Prostate gland (tissue), 2 donors: ENCODE measurements around the gene ZNF2. TPM values are rescaled to one million over a fixed set of nuclear protein-coding genes. Genes with fewer than 3 reads are reported as not detected.

ENCODE experiments used
- DNase-seq: peaks from one replicate; pipeline ENCODE4 v3.0.0-alpha.2; 2019; ENCODE audit warnings: low spot score
- H3K27ac ChIP-seq, 2 donors: fragments of 200-600 bp; sonication (generic); 2 replicates each; pipeline ENCODE4 v1.5.1; 2017 to 2019
- H3K27me3 ChIP-seq: fragments of 200-600 bp; sonication (generic); replicated peaks from 2 replicates; pipeline ENCODE4 v1.5.1; 2019; ENCODE audit not compliant: insufficient read depth
- H3K36me3 ChIP-seq, 2 donors: fragments of 200-600 bp; sonication (generic); 1 replicate in 1 of 2; 2 replicates in 1 of 2; pipeline versions ENCODE4 v1.5.1 to v1.8.1; 2017 to 2019
- H3K4me1 ChIP-seq: fragments of 200-600 bp; sonication (generic); replicated peaks from 2 replicates; pipeline ENCODE4 v1.5.1; 2019
- H3K4me3 ChIP-seq, 2 donors: fragments of 200-600 bp; sonication (generic); 2 replicates each; pipeline ENCODE4 v1.5.1; 2017 to 2019
- H3K9me3 ChIP-seq: fragments of 200-600 bp; sonication (generic); 2 replicates; pipeline ENCODE4 v1.5.1; 2017
- CTCF ChIP-seq, 4 experiments: fragments of 200-600 bp in 2 of 4; fragments of 450-650 bp in 2 of 4; sonication (generic) in 2 of 4; IDR thresholded peaks; 1 replicate in 3 of 4; 2 replicates in 1 of 4; pipeline ENCODE4 v1.5.1; 2016 to 2019; ENCODE audit warnings: antibody characterized with exemption in 4 of 4, mild to moderate bottlenecking in 2 of 4, moderate library complexity in 2 of 4
- POLR2A ChIP-seq: fragments of 450-650 bp; IDR thresholded peaks from one replicate; pipeline ENCODE4 v1.6.1; 2016; ENCODE audit warnings: antibody characterized with exemption, mild to moderate bottlenecking
- POLR2AphosphoS5 ChIP-seq: sonication (generic); formaldehyde crosslinking; IDR thresholded peaks from one replicate; pipeline ENCODE4 v1.6.1; 2017; ENCODE audit warnings: antibody characterized with exemption
- WGBS: methylation state at CpG from one replicate; pipeline ENCODE4 v1.1.5; 2018; 5-methylcytosine and 5-hydroxymethylcytosine counted together
- intact Hi-C: fragments of 100-400 bp; cut with DNase I; formaldehyde crosslinking; loops from one replicate; pipeline ENCODE4 v1.14.2; 2022
- total RNA-seq, 2 donors: library from RNA; depleted of rRNA; stranded (reverse); fragments of >200 nt; gene quantifications; one replicate each; pipeline ENCODE4 v1.1.0, GENCODE V29; 2016

Gene ZNF2
- total RNA-seq, 2 donors from 2014 or later: 6.2 to 7.1 TPM

- Histone ChIP-seq H3K4me1 (peaks cover 3% of the 10 kb centered on the region), H3K9me3 (no peaks in the 10 kb centered on the region), H3K4me3 (peak within 1 kb of the TSS; percentile 44 to 71), H3K27ac (peak within 1 kb of the TSS; percentile 73 to 82), H3K27me3 (no peaks in the 10 kb centered on the region), H3K36me3 (peaks cover 0 to 5% of the 10 kb centered on the region in 2 donors)
- 39% methylated on average over 13 of the region's 64 CpGs for WGBS
- DNase-seq: peak; percentile 70
- TF ChIP-seq POLR2A: no peak
- TF ChIP-seq CTCF (IDR thresholded peaks at IDR 0.05): no peak
- TF ChIP-seq POLR2AphosphoS5: no peak
- intact Hi-C loops: no loop called here
These were observed 5.7 kb upstream of the ZNF2 start, which contains the start of gene ZNF514 for GRCh38 chr2:95159690-95160449. TSS of gene ZNF514 (minus strand) at chr2:95159848. CDS start at chr2:95153253, 6,595 bp downstream.

- intact Hi-C loops: loop anchor here (5.0 kb wide), 1 partner anchor 42 kb away; the partner anchor contains the start of gene ZNF892
- TF ChIP-seq POLR2AphosphoS5 (no peak), CTCF (IDR thresholded peaks at IDR 0.05) (no peak), POLR2A (no peak)
- DNase-seq: no peak
- Histone ChIP-seq H3K4me1 (peaks cover 3% of the 10 kb centered on the region), H3K27me3 (no peaks in the 10 kb centered on the region), H3K36me3 (no peaks in the 10 kb centered on the region), H3K27ac (peak overlapping the region; percentile 84 to 91), H3K4me3 (peak overlapping the region; percentile 64 to 81), H3K9me3 (no peaks in the 10 kb centered on the region)
- WGBS: under 1% methylated on average over 9 of the region's 9 CpGs
These were observed 609 bp upstream of the ZNF2 start for GRCh38 chr2:95165030-95165370.

GRCh38 chr2:95166065-95166763 is 605 bp downstream of the ZNF2 start:
- H3K27ac ChIP-seq: peak overlapping the region; percentile 84 to 91
- H3K27me3 ChIP-seq: no peaks in the 10 kb centered on the region
- H3K9me3 ChIP-seq: no peaks in the 10 kb centered on the region
- no peaks in the 10 kb centered on the region for H3K36me3 ChIP-seq
- 7% methylated on average over 16 of the region's 16 CpGs for WGBS
- H3K4me1 ChIP-seq: peaks cover 3% of the 10 kb centered on the region
- no peak for DNase-seq
- H3K4me3 ChIP-seq: peak overlapping the region; percentile 64 to 81
- intact Hi-C loops: loop anchor here (5.0 kb wide), 1 partner anchor 41 kb away; the partner anchor contains the start of gene ZNF892
- TF ChIP-seq POLR2A (no peak), POLR2AphosphoS5 (no peak), CTCF (IDR thresholded peaks at IDR 0.05) (no peak)

GRCh38 chr2:95171902-95172301 is 6.3 kb downstream of the ZNF2 start:
- 76% methylated on average over 7 of the region's 7 CpGs for WGBS
- Histone ChIP-seq H3K27ac (no peak overlapping the region), H3K4me3 (no peak overlapping the region)

More at GRCh38 chr2:95171902-95172301, 6.3 kb downstream of the ZNF2 start:
- H3K36me3 ChIP-seq: no peaks in the 10 kb centered on the region
- intact Hi-C loops: no loop called here
- no peaks in the 10 kb centered on the region for H3K4me1 ChIP-seq
- H3K9me3 ChIP-seq: no peaks in the 10 kb centered on the region
- H3K27me3 ChIP-seq: no peaks in the 10 kb centered on the region
- no peak for TF ChIP-seq POLR2A
- no peak for TF ChIP-seq POLR2AphosphoS5
- TF ChIP-seq CTCF (IDR thresholded peaks at IDR 0.05): no peak
- DNase-seq: no peak
